Stimulated activated naive CD4-positive, alpha-beta T cell treated with Interleukin-2 at 50 U/mL for 16 hours (primary cell): ENCODE data around the gene CABP2.
"Not testable (repeated sequence)": the region's sequence is repeated elsewhere in the genome, so short reads cannot be mapped to it uniquely, and the experiment has no call there.

ENCODE experiments used
- DNase-seq: peaks from one replicate; lab custom pipeline; 2025; lab: John Stamatoyannopoulos, UW

The CABP2 gene

GRCh38 chr11:67538823-67539505 lies 15.7 kb upstream of the CABP2 start:
- no peak for DNase-seq

- no peak for DNase-seq
Measured at GRCh38 chr11:67538306-67538705, 15.1 kb upstream of the CABP2 start.

GRCh38 chr11:67535561-67535960 lies 12.3 kb upstream of the CABP2 start:
- DNase-seq = no peak

GRCh38 chr11:67534070-67534679 lies 10.9 kb upstream of the CABP2 start:
- no peak for DNase-seq

- DNase-seq = no peak
Measured at GRCh38 chr11:67532889-67533288, 9.6 kb upstream of the CABP2 start.

GRCh38 chr11:67530282-67530592 lies 7.0 kb upstream of the CABP2 start:
- DNase-seq = no peak

GRCh38 chr11:67528376-67528775 lies 5.1 kb upstream of the CABP2 start:
- no peak for DNase-seq

GRCh38 chr11:67525275-67525976 lies 2.2 kb upstream of the CABP2 start:
- no peak for DNase-seq

- no peak for DNase-seq
Measured at GRCh38 chr11:67524480-67524808, 1.2 kb upstream of the CABP2 start.

- DNase-seq = no peak
Measured at GRCh38 chr11:67523556-67524479, 572 bp upstream of the CABP2 start.

GRCh38 chr11:67522338-67522737 lies 908 bp downstream of the CABP2 start:
- no peak for DNase-seq

- no peak for DNase-seq
Measured at GRCh38 chr11:67521924-67522323, 1.3 kb downstream of the CABP2 start.

GRCh38 chr11:67520856-67521824 lies 2.1 kb downstream of the CABP2 start:
- no peak for DNase-seq

- no peak for DNase-seq
Measured at GRCh38 chr11:67519726-67520125, 3.5 kb downstream of the CABP2 start.

GRCh38 chr11:67517784-67518552 lies 5.3 kb downstream of the CABP2 start:
- DNase-seq = no peak

- no peak for DNase-seq
Measured at GRCh38 chr11:67516806-67517205, 6.4 kb downstream of the CABP2 start.

- DNase-seq = no peak
Measured at GRCh38 chr11:67514116-67514515, 9.1 kb downstream of the CABP2 start.

- not testable (repeated sequence) for DNase-seq
Measured at GRCh38 chr11:67511558-67511957, 11.7 kb downstream of the CABP2 start.

- DNase-seq = no peak
Measured at GRCh38 chr11:67510023-67510345, 13.3 kb downstream of the CABP2 start.

GRCh38 chr11:67508486-67509121 lies 14.6 kb downstream of the CABP2 start:
- peak; percentile 97 for DNase-seq
